C4-2B (cell line): ENCODE data around the gene NRIP1.

ENCODE experiments used
- CTCF ChIP-seq: fragments of 450-650 bp; conservative IDR thresholded peaks from 2 replicates; pipeline ENCODE4 v1.5.1; 2017; ENCODE audit warnings: mild to moderate bottlenecking
- ZFX ChIP-seq: fragments of 450-650 bp; IDR thresholded peaks from 2 replicates; pipeline ENCODE4 v1.6.1; 2017

GRCh38 chr21:15066123-15066575 lies 1.3 kb upstream of the NRIP1 start:
- no peak for TF ChIP-seq CTCF
- no peak for TF ChIP-seq ZFX
